Measurements from ENCODE around the gene CISH.

CISH gene

GRCh38 chr3:50612234-50612882 is 784 bp upstream of the CISH start:
- DNase-seq = no peak

DNA sequence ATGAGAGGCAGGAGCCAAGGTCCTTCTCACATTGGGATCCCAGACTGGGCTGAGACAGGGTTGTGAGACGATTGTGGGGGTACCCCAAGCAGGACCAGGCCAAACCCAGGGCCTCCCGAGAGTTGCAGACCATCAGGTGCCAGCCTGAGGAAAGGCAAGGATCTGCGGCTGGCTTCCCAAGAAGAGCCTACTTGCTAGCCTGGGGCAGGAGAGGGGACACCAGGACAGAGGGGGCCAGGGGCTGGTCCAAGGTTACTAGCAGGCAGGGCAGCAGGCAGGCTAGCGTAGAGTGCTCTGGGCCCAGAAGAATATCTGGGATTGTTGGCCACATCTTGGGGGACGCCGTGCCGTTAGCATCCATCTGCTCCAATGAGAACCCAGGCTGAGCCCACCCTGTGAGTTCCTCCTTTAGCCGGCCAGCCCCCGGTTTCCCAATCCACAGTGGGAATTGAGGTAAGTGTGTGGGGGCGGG is 546 bp downstream of the CISH start:
- DNase-seq = no peak

DNA sequence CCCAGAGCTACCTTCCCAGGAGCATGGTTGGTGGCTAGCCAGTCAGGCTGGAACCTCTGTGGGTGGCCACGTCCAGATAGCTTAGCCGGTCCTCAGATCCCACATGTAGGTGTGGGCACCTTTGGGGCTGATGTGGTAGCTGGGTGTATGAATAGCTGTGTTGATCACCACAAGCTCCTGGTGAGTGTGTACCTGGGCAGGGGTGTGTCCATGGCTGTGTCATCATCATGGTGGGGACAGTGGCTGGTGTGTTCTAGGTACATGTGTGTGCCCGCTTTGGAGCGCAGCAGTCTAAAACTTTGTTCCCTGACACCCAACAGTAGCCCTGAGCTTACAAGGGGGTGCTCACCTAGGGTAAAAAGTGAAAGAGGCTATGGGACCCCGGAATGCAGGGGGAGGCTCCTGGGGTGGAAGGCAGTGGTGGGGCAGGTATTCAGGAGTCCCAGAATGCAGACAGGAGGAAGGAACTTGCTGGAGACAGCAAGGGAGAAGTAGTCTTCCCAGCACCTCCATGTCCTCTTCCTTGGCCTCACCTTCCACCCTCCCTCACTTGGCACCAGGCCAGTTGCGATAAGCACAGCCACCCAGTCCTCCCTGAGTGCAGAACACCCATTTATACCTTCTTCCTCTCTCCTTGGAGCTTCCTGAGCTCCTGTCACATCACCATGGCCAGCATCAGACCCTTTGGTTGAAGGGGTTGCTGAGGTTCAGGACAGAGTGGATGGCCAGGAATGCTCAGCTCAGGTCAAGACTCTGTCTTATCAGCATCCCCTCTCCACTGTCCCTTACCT is 1.2 kb downstream of the CISH start:
- no peak for DNase-seq

- DNase-seq = no peak
These were observed 1.9 kb downstream of the CISH start for GRCh38 chr3:50609763-50610085.

GRCh38 chr3:50609071-50609762 is 2.4 kb downstream of the CISH start:
- DNase-seq = no peak

DNA sequence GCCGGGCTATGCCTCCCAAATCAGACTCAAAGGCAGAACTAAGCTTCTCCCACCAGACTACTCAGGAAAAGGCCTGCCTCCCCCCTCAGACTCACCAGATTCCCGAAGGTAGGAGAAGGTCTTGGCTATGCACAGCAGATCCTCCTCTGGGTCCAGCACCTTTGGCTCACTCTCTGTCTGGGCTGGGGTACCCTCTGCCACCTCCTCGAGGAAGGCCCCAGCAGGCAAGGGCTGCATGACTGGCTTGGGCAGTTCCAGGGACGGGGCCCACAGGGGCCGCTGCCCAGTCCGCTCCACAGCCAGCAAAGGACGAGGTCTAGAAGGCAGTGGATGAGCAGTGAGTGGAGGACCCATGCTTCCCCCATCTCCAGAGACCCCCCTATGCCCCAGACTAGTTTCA is 3.3 kb downstream of the CISH start:
- no peak for DNase-seq

DNA sequence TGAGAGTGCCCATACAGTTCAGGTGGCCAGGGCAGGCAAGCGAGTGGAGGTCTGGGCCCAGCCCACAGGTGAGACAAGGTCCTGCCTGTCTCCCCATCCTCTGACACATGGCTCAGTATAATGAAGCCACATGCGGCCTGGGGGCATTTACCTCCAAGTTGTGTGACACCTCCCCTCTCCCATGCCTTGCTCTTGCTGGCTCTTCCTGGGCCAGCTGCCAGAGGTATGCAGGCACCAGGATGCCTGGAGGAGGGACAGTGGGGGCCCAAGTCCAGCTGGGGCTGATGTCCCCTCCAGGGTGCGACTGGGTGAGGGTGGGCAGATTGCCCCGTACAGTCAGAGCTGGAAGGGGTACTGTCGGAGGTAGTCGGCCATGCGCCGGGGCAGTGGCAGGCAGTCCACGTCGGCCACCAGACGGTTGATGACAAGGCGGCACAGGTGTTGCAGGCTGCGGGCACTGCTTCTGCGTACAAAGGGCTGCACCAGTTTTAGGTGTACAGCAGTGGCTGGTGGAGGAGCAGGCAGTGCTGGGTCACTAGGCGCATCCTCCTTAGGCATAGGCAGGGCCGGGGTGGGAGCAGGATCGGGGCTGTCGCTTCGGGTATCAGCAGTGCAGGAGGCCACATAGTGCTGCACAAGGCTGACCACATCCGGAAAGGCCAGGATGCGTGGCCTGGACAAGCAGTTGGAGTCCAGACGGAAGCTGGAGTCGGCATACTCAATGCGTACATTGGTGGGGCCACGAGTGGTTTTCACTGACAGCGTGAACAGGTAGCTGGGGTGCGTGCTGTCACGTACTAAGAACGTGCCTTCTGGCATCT is 4.1 kb downstream of the CISH start:
- no peak for DNase-seq

- no peak for DNase-seq
These were observed 5.0 kb downstream of the CISH start for GRCh38 chr3:50606596-50606995.

GRCh38 chr3:50605901-50606326 is 5.7 kb downstream of the CISH start:
- no peak for DNase-seq

DNA sequence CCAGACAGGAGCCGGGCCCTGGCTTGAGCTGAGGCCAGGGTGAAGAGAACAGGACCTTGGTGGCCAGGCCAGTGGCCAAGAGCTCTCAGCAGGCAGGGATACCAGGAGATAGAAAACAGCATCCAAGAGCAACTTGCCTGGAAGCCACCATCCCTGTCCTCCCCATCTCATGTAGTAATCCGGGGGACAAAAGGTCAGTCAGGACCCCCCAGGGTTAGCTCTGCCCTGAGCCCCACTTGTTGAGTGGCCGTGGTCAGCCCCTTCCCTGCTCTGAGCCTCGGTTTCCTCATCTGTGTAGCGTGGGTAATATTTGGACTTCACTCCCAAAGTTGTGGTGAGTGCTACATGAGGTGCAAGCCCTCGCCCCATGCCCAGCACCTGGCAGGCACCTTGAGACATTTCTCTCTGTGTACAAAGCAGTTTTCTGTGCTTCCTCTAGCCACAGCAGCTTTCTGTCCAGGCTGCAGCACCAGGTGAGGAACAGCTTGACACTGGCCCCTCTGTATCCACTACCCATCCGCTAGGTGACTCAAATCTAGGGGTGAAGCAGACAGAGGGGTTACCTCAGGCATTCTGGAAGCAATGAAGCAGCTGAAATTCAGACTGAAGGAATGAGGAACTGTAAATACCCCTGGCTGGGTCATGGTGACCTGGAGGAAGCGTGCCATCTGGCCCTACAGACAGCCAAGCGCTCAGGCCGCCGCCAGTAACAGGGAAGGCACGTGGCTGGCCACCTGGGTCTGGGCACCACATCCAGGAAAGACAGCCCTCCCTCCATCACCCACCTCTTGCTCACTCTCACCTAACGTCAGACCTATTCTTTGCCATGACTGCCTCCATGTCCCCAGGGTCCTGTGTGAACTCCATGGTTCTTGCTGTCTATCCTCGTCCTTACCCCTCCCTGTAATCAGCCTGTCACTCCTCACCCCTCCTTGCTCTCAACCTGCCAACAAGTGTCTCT is 6.7 kb downstream of the CISH start:
- no peak for DNase-seq

DNA sequence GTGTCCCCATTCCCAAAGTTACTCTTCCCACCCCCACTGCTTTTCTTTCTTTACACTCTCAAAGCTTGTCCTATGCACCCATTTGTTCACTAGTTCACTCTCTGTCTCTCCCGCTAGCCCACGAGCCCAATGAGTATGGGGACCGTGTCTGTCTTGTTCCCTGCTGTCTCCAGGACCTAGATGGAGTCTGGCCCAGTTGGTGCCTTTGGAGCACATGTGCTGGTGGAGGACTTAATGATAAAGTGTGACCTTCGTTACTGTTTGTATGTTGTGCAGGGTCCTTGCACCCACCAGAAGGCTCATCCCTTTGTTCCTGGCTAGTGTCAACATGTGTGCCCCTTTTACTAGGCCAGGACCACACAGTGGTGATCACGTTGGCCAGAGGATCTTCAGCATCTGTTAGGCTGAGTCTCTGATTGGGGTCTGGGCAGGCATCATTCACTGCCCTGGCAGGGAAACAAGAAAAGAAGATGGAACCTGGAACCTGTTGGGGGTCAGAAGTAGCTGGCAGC is 7.4 kb downstream of the CISH start:
- DNase-seq = no peak

GRCh38 chr3:50603261-50604109 is 8.1 kb downstream of the CISH start:
- DNase-seq = no peak

- DNase-seq = no peak
These were observed 8.9 kb downstream of the CISH start for GRCh38 chr3:50602595-50603191.

- peak; percentile 97 for DNase-seq
These were observed 10.6 kb downstream of the CISH start for GRCh38 chr3:50600841-50601591.

DNA sequence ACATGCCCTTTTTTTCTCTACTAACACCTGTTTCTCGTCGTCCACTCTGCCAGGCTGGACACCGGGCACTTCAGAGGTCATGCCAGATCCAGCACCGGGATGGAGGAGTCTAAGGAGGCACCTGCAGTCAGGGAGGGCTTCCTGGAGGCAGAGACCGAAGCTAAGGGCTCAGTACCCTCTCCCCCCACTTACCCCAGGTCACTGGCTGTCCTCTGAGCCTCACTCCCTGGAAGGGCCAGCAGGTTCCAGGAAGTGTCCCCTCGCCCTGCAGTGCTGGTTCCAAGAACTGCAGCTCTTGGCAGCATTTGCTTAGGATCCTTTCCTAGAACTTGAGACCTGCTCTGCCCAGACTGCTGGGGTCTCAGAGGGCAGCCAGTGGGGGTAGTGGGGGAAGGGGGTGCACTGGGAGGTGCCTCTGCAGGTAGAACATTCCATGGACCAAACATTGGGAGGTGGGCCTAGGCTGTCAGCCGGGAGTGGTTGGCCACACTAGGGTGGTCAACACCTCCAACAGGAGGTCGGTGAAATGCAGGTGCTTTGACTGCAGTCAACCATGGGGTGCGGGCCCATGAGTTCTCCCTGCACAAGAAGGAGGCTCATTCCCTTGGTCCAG is 11.3 kb downstream of the CISH start:
- no peak for DNase-seq

DNA sequence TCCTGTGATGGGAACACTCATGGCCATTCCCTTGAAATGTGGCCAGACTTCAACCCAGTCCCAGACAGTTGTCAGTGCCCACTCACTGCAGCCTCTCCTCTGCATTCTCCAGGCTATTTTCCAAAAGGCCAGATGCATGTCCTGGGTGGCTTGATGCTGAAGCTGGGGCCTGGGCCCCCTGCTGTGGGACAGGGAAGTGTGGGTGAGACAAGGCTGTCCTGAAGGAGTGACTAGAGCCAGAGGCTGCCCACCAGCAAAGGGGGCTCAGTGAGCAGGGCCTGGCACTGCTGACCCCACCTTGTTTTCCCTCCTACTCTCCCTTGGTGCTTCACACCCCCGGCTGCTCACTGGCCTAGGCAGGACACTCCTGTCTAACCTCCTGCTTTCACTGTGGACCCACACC is 11.9 kb downstream of the CISH start:
- DNase-seq = no peak

- DNase-seq = no peak
These were observed 12.4 kb downstream of the CISH start for GRCh38 chr3:50599115-50599715.

DNA sequence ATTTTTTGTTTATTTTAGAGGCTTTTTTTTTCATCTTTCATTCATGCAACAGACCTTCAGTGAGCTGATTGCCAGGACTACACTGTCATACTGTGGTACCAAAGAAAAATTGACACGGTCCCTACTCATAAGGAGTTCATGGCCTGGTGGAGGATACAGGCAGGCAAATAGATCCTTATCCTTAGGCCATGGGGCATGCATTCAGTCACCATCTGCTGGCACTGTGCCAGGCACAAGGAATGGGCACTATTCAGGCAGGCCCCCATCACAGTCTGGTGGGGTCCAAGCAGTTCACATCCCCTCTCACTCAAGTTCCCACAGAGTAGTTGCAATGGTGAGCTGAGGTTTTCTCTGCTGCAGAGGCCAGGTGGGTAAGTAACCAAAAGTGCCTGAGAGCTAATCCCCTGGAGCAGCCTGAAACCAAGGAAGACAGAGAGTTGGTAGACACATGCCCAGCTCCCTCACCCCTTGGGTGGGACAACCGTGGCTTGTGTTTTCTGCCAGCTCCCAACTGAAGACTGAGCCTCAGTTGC is 17.3 kb downstream of the CISH start:
- no peak for DNase-seq

Measured in fibroblast of skin of right biceps (primary cell).